HG03442 (cell line): Measurements from ENCODE around the gene TMPRSS11D.

ENCODE experiments used
- ATAC-seq: cut with Tn5 transposase; IDR thresholded peaks from one replicate; pipeline ENCODE4 v1.9.1; 2021; ENCODE audit warnings: mild to moderate bottlenecking, moderate library complexity; ENCODE audit not compliant: unreplicated experiment

The TMPRSS11D gene, protein sequence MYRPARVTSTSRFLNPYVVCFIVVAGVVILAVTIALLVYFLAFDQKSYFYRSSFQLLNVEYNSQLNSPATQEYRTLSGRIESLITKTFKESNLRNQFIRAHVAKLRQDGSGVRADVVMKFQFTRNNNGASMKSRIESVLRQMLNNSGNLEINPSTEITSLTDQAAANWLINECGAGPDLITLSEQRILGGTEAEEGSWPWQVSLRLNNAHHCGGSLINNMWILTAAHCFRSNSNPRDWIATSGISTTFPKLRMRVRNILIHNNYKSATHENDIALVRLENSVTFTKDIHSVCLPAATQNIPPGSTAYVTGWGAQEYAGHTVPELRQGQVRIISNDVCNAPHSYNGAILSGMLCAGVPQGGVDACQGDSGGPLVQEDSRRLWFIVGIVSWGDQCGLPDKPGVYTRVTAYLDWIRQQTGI

DNA sequence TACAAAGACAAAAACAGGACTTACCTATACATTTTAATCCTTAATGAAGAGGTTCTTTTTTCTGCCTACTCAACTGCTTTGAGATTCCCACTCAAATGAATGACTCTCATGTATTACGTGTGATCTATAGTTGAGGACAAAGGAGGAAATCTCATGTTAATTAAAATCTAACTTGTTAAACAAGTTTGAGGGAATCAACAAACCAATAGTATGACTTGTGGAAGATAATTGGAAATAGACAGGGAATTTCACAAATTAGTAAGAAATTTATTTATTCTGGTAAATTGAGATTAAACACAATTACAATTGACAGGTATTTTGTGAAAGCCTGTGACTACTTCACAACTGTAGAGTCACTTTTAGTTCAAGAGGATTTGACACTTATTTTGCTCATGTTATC lies at the start of gene TMPRSS11D:
Gene TMPRSS11D, minus strand, starts transcription at position 101 of the 400 bp plus-strand sequence. Its CDS starts 69 bp downstream, at position 32.
- ATAC-seq = no peak

DNA sequence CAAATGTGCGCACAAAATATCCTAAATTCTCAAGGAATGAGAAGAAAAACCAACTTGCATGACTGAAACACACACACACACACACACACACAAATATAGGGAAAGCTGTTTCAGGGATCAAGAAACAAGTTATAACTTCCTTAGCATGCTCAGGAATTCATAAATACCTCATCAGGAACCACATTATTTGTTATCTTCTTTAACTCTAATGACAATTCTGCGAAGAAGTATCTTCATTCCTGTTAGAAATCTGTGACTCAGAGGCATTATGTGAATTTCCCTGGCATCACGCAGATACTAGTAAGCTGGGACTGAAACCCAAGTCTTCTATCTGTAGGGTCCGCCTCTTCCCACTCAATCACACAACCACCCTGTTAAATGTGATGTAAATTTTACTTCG lies 49.2 kb upstream of the TMPRSS11D start:
- no peak for ATAC-seq

DNA sequence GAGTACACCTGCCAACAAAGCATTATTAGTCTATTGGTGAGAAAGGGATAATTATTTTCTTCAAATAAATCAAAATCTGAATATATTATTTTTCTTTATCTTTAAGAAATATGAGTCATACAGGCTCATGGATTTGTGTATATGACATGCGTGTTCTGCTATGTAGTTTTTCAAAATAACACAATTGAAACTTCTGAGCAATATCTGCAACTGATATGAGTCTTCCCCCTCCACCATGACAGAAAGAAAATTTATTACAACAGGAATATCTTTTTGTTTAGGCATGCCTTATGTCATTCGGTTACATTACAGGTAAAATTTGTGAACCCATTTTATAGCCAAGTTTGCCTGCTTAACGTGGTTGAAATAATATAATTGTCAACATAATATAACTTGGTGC lies 47.5 kb upstream of the TMPRSS11D start:
- ATAC-seq = no peak

DNA sequence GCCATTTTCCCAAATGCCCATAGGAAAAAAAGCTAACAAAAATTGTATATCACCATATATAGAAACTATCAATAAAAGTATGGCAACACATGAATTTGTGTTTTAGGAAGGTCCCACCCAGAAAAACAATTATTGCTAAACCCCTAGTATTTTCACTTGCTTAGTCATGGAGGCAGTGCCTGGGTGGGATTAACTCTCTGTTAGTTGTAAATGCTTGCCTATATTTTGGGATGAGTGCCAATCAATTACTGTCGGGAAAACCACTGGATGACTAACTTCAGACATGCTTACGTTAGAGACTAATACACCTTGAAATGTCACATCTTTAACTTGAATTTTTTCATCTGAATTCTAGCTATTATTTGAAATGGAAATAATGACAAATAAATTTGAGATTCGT lies 45.6 kb upstream of the TMPRSS11D start:
- no peak for ATAC-seq

DNA sequence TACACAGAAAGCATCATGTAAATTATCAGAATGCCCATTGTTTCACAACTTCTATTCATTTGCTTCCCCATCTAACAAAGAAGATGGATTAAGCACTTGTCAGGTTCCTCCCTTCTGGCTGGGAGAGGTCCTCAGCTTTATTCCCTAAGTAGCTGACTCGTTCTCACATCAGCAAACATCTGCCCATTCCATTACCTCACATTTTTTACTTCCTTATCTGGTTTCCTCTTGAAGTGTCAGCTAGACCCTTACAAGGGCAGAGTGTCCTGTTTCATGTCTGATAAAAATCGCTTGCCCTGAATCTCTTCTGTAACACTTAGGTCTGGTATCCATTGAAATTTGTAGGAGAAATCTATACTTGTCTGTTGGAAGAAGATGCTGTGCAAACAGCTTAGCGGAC lies 44.7 kb upstream of the TMPRSS11D start:
- ATAC-seq = no peak

DNA sequence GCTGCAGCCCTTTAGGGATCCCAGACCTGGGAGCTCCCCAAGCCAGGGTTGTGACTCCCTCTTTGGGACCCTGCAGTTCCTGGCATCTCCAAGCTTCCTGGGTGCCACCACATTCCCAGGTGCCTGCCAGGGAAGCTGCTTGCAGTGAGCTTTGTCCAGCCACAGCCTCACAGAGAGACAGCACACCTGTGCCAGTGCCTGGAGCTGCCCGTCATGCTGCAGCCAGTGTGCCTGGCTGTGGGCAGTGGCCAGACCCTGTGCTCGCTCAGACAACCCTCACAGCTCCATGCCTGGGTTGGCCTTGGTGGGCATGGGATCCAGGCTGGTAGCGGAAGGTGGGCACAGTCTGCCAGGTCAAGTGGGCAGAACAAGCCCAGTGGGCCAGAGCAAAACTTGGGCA lies 43.4 kb upstream of the TMPRSS11D start:
- ATAC-seq = no peak

DNA sequence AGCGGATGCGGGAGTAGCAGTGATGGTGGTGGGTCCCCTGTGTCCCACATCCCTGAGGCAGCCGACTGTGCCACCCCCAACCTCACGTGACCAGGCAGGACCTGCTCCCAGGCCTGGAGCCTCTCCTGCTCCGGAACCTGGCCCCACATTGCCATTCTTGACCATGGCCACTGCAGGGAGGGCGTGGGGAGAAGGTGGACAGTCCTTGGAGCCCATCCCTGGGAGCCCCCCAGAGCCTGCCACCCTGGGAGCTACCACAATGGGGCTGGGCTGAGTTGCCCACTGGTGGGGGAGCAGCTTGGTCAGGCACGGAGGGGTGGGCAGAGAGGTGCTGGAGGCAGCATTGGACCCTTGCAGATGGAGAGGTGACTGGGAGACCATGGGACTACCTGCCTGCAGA lies 42.7 kb upstream of the TMPRSS11D start:
- no peak for ATAC-seq

DNA sequence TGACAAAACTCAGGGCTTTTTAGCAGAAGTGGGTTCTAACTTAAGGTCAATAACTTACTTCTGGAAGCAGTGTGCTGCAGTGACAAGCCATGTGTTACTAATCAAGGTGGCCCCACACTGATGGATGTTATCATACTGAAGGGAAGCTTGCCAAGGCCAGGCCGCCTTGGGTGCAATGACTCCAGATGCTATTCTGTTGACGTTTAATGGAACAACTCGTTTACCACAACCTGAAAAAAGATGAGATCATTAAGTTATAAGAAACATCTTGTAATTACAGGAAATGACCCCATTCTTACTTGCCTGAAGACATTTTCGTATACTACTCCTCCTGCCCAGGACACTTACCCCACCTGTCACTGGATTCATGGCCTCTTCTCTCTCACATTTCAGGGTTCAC lies 38.9 kb upstream of the TMPRSS11D start:
- ATAC-seq = no peak

DNA sequence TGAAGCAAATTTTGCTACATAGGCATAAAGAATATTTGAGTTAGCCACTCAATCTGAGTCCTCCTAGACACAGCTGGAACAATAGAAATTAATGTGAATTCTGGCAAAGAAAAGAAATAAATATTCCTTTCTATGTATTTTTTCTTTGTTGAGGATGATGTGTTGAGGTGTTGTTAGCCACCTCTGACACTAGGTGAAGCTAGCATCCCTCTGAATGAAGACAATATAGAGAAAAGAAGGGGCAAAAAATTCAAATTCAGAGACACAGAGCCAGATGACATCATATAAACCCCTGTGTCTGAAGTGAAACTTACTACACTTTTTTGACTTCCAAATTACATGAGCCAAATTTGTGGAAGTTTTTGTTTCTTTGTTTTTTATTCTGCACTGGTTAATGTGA lies 34.6 kb upstream of the TMPRSS11D start:
- no peak for ATAC-seq

DNA sequence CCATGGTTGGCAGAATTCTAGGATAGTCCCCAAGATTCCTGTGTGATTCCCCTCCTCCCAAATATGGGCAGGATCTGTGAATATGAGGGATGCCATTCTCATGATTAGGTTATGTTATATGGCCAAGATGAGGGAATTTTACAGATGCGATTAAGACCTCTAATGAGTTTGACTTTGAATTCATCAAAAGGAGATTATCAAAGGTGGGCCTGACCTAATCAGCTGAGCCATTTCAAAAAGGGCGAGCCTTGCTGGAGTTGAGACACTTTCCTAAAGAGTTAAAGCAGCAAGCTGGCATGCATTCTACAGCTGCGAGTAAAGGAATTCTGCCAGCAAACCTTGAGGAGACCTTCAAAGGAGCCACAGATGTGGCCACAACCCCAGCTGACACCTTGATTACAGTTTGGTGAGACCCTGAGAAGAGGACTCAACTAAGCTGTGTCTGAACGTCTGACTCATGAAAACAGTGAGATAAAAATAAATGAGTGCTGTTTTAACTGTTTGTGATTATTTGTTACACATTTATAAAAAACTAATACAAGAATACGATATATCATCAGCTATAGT lies 31.7 kb upstream of the TMPRSS11D start:
- no peak for ATAC-seq

DNA sequence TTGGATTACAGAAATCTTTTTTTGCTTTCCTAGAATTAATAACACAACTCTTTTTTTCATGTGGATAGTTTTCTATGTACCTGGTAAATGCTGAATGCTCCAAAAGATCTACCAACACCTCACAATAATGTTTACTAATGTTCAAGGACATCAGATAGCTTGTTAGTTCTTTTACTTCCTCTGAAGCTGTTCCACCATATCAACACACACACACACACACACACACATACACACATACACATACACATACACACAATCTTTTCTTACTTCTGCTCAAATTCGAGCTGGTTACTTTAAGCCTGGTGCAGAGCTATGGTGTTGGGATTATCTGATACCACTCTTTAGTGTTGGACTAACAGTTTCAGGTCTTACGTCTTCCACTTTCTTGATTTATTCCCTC lies 28.3 kb upstream of the TMPRSS11D start:
- ATAC-seq = no peak

DNA sequence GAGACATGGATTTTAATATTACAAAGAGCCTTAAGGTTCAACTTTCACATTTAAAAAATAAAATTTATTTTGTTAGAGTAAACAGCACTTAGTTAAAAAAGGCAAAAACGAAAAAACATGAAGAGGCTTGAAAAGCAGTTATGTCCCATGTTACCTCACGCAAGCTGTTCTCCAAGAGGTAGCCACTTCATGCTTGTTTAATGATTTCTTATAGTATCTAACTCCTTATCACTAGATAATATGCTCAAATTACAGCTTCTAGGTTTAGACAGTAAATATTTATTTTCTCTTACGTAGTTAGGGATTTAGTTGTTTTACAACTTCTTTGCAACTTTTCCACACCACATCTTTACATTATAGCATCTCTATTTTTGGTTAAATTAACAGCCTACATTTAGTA lies 27.8 kb upstream of the TMPRSS11D start:
- no peak for ATAC-seq

DNA sequence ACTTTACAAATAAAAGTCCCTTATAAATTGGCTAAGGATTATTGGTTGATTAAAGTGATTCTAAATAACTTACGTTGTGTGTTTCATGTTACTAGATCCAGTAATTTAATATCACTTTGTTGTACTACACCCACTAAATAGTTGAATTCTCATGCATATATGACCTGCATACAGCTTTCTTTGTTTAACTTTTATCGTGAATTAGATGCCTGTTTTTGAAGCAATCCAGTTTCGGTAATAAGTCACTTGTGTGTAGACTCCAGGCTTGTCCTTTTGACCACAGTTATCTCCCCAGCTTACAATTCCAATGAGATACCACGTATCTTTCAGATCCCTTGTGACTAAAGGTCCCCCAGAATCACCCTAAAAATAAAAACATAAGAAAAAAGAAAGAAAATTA lies 27.3 kb upstream of the TMPRSS11D start:
- no peak for ATAC-seq

DNA sequence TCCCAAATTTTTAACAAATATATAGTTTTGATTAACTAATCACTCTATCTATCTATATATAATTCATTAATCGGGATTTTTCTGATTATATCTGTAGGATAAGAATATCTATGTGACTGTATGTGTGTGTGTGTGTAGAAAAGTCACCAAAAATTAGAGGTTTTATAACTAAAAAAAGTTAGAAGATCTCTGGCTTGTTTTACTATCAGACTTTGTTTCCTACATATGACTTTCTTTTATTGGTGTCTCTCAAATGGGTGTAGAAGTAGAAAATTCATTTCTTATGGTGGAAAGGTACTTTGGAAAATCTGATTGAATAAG lies 26.7 kb upstream of the TMPRSS11D start:
- ATAC-seq = no peak

DNA sequence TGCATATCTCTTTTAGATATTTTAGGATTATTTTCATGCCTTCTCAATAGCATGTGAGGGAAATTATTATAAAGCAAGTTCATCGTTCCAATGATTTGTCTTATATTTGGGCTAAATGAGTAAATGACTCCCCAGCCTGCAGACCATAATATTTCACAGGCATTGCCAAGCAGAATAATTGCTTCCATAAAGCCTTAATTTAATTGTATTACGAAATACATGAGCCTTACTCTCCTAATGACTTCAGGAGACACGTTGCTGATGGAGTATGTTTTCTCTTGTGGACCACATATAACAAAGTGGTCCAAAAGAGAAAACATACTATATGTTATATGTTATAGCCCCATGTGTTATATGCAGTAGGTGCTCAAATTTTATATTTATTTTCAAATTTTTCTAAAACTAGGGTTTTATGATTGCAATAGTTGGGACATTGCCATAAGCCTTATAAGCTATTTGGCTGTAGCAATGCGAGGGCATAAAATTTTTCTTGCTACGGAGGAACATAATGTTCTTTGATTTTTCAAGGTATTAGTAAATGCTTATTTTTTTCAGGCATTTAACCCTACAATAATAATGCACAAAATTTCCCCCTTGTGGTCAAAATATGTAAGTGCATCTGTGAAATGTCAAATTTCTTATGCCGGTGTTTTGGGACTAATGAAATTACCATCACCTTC lies 26.2 kb upstream of the TMPRSS11D start:
- ATAC-seq = no peak

DNA sequence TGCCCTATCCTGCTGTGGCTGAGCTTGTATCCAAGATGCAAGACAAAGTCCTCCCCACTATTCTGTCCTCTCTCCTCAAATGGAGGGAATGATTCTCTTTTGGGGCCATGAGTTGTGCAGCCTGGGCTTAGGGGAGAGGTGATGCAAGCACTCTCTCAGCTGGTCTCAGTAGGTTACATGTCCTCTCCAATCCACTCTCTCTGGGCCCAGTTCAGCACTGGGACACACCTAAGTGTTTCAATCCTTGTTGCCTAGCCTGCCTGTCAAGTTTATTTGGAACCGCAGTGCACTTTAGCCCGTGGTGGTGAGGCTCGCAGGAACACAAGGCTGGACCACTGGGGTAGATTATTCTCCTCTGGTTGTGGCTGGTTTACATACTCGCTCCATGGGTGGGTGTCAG lies 23.8 kb upstream of the TMPRSS11D start:
- ATAC-seq = no peak

DNA sequence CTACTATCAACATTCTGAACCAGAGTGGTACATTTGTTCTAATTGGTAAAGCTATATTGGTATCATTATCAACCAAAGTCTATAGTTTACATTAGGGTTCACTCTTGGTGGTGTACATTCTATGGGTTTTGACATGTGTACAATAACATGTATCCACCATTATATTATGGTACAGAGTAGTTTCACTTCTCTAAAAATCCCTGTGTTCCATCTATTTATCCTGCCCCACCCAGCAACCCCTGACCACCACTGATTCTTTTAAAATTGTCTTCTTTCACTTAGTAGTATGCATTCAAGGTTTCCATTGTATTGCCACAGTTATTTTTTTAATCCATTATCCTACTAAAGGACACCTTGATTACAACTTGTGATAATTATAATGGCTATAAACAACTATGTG lies 15.3 kb upstream of the TMPRSS11D start:
- no peak for ATAC-seq

DNA sequence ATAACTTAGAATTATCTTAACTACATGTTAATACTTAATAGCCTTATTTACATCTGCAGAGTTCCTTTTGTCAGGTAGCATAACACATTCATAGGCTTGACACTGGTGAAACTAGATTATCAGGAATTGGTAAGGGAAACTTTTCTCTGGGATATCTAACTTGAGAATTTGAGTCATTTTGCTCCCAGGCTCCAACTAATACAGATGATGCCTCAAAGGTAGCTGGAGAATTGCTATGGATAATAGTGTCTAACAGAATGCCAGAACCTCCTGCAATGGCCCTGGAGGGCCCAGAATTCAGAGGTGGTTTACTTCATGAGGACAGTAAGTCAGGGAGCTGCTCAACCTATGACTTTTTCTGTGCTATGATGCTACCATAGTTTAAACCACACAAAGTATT lies 13.9 kb upstream of the TMPRSS11D start:
- ATAC-seq = no peak

DNA sequence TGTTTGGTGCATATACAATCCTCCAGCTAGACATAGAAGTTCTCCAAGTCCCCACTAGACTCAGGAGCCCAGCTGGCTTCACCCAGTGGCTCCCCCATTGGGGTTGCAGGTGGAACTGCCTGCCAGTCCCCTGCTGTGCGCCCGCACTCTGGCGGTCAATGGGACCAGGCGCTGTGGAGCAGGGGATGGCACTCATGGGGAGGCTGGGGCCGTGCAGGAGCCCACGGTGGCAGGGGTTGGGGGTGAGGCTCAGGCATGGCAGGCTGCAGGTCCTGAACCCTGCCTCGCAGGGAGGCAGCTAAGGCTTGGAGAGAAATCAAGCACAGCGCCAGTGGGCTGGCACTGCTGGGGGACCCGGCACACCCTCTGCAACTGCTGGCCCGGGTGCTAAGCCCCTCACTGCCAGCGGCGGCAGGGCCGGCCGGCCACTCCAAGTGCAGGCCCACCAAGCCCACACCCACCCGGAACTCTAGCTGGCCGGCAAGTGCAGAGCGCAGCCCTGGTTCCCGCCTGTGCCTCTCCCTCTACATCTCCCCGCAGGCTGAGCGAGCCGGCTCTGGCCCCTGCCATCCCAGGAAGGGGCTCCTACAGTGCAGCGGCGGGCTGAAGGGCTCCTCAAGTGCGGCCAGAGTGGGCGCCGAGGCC lies 12.7 kb upstream of the TMPRSS11D start:
- no peak for ATAC-seq

DNA sequence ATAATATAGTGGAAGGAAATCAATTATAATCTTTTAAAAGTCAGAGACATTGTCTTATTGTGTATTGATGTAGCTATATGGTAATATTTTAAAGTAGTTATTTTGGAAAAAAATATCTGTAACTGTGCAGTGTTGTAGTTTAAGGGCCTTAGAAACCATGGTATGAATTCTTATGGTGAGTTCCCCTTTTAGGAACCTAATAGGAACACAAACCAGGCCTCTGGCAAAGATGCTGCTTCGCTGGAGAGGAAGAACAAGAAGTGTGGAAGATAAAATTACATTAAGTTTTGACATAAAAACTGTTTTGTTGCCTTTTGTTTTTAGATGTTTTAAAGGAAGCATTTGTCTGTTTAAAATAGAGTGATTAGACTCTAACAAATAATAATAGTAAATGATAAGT lies 10.9 kb upstream of the TMPRSS11D start:
- ATAC-seq = no peak

DNA sequence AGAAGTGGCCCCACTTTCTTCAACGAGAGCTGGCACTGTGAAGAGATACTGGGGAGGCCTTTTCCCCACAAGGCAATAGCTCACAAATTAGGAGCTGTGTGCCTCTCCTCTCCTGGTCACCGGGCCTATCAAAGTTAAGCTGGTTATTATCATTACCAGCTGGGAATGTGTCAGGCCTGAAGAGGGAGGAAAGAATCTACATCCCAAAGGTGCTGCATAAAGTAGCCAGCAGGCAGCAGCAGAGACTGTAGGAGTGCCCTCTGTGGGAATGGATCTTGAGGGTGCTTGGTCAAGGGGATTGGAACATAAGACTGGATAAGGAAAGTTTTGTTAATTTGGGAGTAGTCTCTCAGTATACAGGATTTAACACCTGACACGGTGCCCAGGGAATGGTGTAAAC lies 9.1 kb upstream of the TMPRSS11D start:
- ATAC-seq = no peak

DNA sequence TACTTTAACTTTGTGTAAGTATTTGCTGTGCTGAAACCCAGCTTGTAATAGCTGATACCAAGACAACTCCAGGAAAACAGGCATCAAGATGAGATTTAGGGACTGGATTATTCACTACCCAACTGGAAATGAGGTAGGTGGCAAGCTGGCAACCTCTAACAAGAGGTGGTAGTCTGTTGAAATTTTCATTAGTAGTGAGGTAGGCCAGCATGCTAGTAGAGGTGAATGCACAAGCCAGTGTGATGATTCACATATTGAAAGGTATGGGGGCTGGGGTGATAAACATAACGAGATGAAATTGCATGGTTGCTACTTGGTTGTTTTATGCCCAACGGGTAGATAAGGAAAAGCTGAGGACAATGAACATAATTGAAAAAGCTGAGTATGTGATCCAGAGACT lies 8.5 kb upstream of the TMPRSS11D start:
- ATAC-seq = no peak
